ENCODE results near the gene GOLGA1. TPM values are rescaled to one million over a fixed set of nuclear protein-coding genes. Genes with fewer than 3 reads are reported as not detected.
"Not testable (repeated sequence)": the region's sequence is repeated elsewhere in the genome, so short reads cannot be mapped to it uniquely, and the experiment has no call there.

GOLGA1 gene
- polyA plus RNA-seq, 4 donors = 14.5 to 15.7 (median 15.0) TPM

DNA sequence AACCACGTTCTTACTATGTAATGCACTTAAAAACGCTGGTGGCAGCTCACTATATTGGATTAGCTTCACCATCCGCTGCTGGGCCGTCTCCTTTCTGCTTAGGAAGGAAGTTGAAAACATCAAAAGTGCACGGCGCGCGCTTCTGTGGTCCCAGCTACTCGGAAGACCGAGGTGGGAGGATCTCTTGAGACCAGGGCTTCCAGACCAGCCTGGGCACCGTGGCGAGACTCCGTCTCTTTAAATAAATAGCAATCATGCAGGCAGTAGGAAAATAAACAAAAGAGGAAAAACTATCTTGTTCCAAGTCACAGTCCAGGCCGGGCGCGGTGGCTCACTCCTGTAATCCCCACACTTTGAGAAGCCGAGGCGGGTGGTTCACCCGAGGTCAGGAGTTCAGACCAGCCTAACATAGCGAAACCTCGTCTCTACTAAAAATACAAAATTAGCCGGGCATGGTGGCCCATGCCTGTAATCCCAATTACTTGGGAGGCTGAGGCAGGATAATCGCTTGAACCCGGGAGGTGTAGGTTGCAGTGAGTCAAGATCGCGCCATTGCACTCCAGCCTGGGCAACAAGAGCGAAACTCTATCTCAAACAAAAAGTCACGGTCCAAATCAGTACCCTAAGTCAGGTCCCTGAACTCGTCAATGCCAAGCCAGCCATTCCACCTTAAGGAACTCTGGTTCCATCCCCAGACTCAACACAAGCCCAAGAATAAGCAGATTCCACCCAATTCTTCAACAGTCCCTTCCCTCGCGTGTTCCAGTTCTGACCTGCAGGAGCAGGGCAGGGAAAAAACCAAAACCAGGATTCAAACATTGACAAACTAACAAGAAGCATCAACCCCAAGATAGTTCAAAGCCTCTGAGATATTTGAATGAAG is 1.0 kb upstream of the GOLGA1 start:
- DNase-seq (ENCODE audit: low read depth in 4 of 4, low spot score in 3 of 4) = peak in 1 of 4 donors; percentile 46

DNA sequence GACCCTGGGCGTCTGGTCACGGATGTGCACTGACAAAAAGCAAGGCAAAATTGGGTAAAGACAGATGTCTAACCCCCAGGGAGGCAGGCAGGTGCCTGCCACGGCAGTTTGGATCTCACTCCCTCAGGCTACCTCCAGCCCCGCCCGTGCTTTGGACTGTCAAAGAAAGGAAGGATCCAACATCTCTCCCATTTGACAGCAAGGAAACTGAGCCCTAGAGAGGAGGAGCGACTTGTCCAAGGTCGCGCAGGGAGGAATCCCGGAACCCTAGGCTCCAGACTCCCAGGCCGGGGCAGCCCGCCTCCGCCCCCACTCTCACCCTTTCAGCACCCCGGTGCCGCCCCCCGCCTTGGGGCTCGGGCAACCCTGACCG is 376 bp downstream of the GOLGA1 start:
- DNase-seq (ENCODE audit: low read depth in 4 of 4, low spot score in 3 of 4) = no peak

DNA sequence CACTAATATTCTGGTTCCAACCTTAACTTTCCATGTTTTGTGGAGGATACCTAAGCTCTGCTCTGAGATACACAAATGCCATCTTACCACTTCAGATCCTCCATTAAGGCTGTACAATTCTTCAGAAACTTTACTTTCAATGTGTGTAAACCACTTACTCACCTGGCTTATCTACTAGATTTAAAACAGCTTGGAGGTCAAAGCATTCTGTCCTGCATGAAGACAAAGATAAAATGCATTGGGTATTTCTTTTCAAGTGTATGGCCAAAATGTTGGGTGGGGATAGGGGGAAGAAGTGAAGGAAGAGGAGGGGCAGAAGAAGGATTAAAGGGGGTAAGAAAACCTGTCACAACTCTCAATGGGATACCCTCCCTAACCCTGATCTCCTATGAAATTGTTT is 939 bp downstream of the GOLGA1 start:
- DNase-seq (ENCODE audit: low read depth in 4 of 4, low spot score in 3 of 4) = no peak

DNA sequence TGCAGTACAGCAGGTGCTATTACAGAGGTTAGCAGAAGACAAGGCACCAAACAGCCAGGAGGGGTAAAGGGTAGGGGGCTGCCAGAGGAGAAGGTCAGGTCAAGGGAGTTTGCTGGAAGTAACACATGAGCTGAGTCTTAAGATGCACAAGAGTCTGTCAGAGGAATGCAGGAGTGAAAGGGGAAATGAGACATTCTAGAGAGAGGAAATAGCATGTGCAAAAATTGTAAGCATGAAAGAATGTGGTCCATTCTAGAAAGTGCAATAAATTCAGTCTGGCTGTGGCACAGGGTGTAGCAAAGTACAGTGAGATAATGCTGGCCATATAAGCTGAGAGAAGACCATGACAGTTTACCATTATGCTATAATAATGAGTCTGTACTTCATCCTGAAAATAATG is 6.6 kb downstream of the GOLGA1 start:
- DNase-seq (ENCODE audit: low read depth in 4 of 4, low spot score in 3 of 4) = no peak

DNA sequence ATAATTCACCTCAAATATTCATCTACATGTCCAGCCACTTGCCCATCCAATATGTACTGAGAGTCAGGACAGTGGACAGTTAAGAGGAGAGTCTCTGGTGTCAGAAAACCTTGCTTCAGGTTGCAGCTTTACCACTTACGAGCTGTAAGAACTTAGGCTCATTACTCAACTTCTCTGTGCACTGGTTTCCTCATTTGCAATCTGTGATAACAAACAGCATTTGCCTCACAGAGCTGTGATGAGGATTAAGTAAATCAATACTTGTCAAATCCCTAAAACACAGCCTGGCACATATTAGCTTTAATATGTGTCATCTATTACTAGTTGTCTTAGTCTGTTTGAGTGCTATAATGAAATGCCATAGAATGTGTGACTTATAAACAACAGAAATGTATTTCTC is 8.6 kb downstream of the GOLGA1 start:
- DNase-seq (ENCODE audit: low read depth in 4 of 4, low spot score in 3 of 4) = no peak

DNA sequence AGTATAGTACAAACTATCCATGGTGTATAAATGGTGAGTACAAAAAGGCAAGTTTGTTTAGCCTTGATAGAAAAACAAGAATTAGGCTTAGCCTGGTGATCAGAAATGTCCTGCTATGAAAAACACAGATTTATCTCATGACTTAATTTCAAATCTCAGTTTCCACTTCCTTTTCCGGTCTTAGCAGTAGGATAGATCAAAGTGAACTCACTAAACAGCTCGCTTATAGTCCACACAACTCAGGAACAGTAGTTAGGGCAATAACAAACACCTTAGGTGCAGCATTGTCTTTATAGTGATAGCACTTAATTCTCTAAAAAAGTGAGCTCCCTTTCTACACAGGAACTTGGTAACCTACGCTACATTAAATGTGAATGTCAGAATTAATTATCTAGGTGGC is 11.4 kb downstream of the GOLGA1 start:
- DNase-seq (ENCODE audit: low read depth in 4 of 4, low spot score in 3 of 4) = no peak

DNA sequence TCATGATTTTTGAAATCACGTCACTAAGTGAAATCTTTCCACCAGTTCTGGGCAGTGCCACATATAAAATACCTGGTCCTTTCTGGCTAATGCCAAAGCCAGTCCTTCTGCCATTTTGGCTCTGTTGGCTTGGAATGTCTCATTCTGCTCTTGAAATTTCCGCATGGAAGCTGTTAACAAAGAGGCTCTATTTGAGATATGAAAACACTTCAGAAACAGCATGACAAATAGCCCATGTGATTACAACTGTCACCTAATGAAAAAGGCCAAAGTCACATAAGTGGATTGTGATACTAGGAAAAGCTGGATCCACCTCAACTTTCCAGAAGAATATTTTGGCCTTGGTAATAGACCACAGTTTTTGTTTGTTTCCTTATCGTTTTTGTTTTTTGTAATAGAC is 12.8 kb downstream of the GOLGA1 start:
- no peak for DNase-seq (ENCODE audit: low read depth in 4 of 4, low spot score in 3 of 4)

DNA sequence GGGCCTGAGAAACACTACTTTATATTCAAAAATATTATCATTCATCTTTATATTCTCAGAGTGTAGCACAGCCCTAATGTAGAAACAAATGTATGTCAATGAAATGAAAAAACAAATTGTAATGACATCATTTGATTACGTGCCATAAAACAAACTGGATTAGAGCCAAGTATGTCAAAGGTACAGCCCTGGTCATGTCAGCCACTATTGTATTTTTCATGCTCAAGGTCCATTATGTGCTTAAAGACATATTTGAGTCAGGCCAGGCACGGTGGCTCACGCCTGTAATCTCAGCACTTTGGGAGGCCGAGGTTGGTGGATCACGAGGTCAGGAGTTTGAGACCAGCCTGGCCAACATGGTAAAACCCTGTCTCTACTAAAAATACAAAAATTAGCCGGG is 20.5 kb downstream of the GOLGA1 start:
- DNase-seq (ENCODE audit: low read depth in 4 of 4, low spot score in 3 of 4) = not testable (repeated sequence)

DNA sequence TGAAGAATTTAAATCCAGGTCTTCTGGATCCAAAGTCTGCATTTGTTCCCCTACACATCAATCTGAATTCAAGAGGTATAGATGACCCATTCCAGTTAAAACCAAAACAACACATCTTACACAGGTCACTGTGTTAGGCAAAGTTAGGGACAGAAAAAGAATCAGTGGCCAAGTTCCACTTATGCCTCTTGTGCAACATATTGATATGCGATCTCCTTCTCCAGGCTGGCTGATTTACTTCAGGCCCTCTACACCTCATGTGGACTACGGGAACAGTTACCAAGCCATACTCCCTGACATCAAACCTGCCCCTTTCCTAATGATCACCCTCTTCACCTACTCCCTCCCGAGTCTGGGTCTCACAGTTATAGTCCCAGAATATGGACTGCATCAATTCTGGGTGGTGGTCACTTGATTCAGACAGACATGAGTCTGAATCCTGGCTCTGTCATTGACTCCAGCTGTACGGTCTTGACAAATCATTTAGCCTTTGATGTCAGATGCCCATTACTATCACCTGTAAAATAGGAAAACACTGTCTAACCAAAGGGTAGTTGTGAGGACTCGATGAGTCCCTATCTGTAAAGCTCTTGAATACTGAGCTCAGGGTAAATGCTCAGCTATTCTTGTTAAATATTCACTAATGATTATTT is 26.0 kb downstream of the GOLGA1 start:
- DNase-seq (ENCODE audit: low read depth in 4 of 4, low spot score in 3 of 4) = no peak

DNA sequence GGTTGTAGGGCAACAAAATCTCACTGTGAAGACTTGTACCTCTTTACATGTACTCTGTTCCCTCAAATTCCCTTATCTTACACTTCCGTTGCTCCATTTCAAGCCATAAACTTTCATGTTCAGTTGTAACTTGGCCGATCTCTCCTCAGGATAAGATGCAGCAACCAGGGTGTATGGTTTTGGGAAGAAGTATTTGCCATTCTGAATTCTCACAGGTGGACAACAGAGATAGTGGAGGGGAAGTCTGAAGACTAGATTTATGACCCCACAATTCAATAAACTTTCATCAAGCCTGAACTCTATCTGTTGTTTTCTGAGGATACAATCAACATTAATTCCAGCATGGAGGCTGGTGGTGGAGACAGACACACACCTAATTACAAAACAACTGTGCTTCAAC is 27.5 kb downstream of the GOLGA1 start:
- DNase-seq (ENCODE audit: low read depth in 4 of 4, low spot score in 3 of 4) = no peak

DNA sequence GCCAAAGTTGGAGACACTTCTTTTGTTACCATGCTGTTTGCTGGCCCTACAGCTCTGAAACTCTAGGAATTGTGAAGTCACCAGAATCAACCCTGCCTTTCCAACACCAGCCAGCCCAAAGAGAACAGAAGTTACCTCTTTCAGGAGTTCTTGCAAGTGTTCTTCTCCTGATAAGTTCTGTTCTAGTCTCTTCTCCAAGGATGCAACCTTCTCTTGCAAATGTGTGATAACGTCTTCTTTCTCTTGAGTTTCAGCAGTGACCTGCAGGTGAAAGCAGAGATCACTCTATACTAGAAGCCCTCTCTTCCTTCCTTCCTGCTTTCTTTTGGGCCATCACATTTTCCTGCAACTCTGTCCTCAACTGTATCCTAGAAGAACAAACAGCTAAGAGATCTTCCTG is 29.1 kb downstream of the GOLGA1 start:
- DNase-seq (ENCODE audit: low read depth in 4 of 4, low spot score in 3 of 4) = no peak

DNA sequence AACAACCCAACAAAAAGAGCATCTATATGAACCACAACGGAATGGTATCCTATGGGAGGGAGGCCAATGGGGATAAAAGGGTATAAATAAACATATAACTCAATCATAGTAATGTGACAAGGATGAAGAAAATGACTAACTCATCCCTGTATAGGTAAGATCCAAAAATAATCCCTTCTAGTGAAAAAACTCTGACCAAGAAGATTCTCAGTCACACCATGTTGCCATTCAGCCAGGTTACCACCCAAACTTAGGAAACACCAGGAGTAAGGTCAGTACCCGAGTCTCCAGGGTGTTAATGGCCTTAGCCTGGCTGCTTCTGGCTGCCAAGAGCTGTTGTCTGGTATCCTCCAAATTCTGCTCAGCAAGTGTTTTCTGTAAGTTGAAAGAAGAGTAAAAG is 32.8 kb downstream of the GOLGA1 start:
- no peak for DNase-seq (ENCODE audit: low read depth in 4 of 4, low spot score in 3 of 4)

DNA sequence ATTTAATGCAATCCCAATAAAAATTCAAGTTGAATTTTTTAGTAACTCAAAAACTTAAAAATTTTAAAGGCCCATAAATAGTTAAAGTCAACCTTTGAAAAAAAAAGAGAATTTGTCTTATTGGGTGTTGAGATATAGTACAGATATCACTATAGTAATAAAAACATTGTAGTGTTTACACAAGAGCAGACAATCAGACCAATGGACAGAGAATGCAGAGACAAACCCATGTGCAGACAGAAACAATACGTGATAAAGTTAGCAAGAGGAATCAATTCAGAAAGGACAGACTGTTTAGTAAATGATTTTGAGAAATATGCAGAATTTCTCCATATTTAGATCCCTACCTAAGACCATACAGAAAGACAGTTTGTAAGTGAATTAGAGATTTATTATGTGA is 33.9 kb downstream of the GOLGA1 start:
- DNase-seq (ENCODE audit: low read depth in 4 of 4, low spot score in 3 of 4) = no peak

DNA sequence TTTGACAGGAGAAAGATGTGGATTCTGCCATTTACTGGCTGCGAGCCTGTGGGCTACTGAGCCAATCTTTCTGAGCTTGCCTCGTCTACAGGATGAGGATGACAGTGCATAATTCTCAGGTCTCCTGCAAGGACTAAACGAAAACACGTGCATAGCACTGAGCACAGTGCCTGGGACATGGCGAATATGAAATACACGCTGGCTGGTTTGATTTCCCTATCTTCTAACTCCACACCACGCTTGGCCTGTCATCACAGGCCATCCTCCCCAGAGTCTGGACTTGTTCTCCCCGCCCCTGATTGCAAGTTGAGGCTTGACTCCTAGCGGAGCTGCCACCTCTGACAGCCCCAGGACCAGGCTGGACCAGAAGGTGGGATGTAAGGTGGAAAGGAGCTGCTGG is 41.0 kb downstream of the GOLGA1 start:
- DNase-seq (ENCODE audit: low read depth in 4 of 4, low spot score in 3 of 4) = no peak

DNA sequence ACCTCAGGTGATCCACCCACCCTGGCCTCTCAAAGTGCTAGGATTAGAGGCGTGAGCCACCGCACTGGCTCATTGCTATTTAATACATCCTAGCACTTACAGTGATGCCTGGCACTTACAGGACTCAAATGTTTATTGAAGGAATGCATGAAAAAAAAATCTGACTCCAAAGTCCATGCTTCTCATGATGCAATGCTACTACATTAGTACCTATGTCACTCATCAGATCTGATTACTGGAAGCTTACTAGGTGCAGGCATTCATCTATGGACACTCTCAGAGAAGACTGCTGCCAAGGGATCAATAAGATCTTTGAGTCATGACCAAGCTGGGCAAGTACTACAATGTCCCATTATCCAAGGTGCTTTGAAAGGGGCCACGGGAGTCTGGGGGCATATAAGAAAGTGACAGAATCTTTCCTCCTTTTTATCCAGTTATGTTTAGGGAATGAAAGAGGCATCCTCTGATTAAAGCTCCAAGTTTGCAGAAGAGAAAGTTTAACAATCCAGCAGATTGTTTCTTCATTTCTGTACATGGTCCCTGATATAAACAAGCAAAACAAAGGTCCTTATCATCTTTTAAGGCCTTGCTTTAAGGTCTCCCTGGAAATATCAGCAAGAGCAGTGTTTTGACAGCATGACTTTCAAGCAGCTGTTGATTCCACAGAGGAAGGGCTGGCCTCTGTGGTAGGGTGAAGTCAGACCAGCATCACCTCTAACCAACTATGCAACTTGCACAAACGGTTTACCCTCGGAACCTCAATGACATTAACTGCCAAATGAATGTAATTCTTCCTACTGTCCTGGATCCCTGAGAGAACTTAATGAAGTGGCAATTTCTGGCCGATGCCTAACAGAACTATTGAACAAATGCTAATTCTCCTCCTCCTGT is 43.1 kb downstream of the GOLGA1 start:
- DNase-seq (ENCODE audit: low read depth in 4 of 4, low spot score in 3 of 4) = no peak

DNA sequence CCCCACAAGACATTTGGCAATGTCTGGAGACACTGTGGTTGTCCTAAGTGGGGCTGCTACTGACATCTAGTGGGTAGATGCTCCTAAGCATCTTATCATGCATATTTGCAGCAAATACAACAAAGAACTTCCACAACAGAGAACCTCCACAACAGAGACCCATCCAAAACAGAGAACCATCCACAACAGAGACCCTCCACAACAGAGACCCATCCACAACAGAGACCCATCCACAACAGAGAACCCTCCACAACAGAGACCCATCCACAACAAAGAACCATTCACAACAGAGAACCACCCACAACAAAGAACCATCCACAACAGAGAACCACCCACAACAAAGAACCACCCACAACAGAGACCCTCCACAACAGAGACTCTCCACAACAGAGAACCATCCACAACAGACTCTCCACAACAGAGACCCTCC is 46.1 kb downstream of the GOLGA1 start:
- DNase-seq (ENCODE audit: low read depth in 4 of 4, low spot score in 3 of 4) = no peak

DNA sequence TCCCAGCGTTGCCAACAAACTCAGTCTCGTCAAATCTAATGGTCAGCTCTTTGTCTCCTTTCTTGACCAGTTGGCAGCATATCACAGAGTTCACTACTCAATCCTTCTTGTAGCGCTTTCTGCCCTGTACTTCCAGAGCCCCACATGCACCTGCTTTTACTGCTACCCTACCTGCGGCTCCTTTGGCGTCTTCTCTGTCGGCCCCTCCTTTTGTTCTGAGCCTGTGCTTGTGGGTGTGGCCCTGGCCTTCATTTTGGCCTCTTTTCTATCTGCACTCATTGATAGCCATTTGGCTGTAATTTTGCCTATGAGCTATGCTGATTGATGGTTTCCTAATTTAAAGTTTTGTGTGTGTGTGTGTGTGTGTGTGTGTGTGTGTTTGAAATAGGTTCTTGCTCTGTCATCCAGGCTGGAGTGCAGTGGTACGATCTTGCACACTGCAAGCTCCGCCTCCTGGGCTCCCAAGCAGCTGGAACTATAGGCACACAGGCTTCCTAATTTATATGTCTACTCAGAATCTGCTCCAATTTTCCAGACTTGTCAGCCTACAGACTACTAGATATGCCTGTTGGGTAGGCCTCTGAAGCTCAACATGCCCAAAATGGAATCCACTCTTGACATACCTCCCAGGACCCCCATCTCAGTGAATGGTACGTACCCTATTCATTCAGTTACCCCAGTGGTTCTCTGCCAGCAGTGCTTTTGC is 46.7 kb downstream of the GOLGA1 start:
- DNase-seq (ENCODE audit: low read depth in 4 of 4, low spot score in 3 of 4) = no peak

DNA sequence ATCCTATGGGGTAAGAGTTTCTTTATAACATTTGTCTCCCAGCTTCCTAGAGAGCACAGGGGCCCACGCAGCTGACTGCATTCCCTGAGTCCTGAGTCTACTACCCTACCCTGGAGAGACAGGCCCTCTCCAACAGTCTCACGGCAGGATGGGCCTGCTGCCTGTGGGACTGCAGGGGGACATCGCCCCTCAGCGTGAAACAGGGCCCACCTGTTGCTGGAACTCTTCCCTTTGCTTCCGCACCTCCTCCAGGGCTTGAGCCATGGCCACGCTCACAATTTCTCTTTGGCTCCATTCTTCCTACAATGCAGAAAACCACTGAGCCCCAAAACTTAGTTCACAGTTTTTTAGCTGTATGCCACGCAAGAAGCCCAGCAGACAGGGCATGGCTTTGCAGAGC is 50.7 kb downstream of the GOLGA1 start:
- DNase-seq (ENCODE audit: low read depth in 4 of 4, low spot score in 3 of 4) = no peak

DNA sequence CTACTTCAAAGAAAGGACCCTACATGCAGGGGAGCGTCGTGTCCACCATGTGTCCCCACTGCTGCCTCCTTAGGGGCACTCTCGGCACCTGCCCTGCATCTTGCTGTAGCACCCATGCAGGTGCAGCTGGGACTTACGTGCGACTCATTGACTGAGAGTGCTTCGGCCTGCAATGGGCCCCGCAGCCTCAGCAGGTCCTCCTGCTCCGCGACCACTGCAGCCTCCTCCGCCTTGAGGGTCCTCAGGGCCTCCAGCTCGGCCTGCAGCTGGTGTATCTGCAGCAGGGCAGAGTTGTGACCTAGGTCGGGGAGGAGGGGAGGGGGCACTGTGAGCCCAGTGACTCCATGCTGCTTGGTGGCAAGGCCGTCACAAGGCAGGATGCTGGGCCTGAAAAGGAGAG is 51.9 kb downstream of the GOLGA1 start:
- DNase-seq (ENCODE audit: low read depth in 4 of 4, low spot score in 3 of 4) = no peak

DNA sequence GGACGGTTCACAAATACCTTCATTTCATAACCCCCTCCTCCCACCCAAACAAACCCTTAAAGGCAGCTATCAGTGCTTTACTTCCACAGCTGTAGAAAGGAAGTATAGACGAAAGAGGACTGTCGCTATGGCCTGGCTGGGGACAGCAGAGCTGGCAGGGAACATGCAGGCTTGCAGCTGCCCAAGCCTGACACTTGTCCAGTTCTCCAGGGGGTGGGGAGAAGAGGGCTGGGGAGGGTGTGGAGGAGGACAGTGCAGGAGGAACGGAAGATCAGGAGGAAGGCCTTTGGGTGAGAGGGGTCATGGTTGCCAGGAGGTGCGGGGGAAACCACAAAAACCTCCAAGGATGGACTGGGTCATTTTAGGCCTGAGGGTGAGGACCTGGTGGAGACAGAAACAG is 53.1 kb downstream of the GOLGA1 start:
- DNase-seq (ENCODE audit: low read depth in 4 of 4, low spot score in 3 of 4) = no peak

Data from right renal pelvis (tissue), 4 donors.